SH-SY5Y (cell line): Measurements from ENCODE around the gene GAB2.

Source experiments
- GATA2 ChIP-seq: IDR thresholded peaks from 2 replicates; pipeline ENCODE4 v1.6.1; 2011; ENCODE audit warnings: mild to moderate bottlenecking, low read depth, low read length
- GATA3 ChIP-seq: IDR thresholded peaks from 2 replicates; pipeline ENCODE4 v1.6.1; 2011; ENCODE audit warnings: low read depth, mild to moderate bottlenecking, low read length, moderate library complexity

DNA sequence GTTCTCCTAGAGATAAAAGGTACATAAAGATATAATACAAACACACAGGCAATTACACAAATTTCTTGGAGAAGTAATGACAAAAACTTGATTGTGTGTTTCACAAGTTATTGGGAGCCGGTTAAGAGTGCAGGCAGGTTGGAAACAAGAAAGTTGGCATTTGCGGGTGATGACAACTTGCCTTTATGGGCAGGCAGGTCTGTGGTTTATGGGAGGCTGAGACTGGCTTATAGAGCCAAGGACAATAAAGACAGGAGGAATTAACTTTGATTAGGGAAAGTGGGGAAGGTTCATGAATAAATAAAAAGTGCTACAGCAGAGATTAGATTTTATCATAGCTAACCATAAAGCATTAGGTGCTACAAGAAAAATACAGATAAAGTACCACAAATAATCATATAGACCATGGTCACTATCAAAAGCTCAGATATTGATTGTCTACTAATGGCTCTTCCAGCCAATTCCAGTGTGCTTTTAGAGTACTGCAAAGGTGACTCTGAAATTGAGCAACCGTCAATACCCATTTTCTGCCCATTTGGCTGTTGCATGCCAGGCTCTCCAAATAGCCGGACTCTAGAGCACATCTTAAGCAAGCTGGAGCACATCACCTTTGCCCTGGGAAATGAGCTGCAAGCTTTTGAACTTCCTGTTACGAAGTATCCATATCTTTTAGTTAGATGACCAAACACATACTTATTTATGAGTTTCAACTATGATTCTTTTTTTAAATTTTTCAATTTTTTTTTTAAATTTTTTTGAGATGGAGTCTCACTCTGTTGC, 33.9 kb upstream of the GAB2 start:
- TF ChIP-seq GATA2 (no peak), GATA3 (no peak)
